ENCODE measurements around the gene IGSF3.

GRCh38 chr1:116567790-116568661, 99.5 kb downstream of the IGSF3 start:
- no peak for TF ChIP-seq CTCF (IDR thresholded peaks at IDR 0.05)
- no peak for TF ChIP-seq POLR2A (IDR thresholded peaks at IDR 0.05)

Measured in sigmoid colon (tissue), 3 donors.